GM12878 (cell line): ENCODE results near the gene CRAT. TPM values are rescaled to one million over a fixed set of nuclear protein-coding genes. Genes with fewer than 3 reads are reported as not detected.
A peak's percentile ranks its signal among the peaks of the same experiment; 100 is the strongest.

Experiments
- CHD2 ChIP-seq: IDR thresholded peaks from 2 replicates; pipeline ENCODE4 v1.6.1; 2011; ENCODE audit warnings: low read depth, low read length, improper control_type of control experiment, borderline replicate concordance
- E4F1 ChIP-seq: fragments of 450-650 bp; IDR thresholded peaks from 2 replicates; pipeline ENCODE4 v1.6.1; 2018; ENCODE audit warnings: borderline replicate concordance, mild to moderate bottlenecking; ENCODE audit not compliant: partially characterized antibody
- EGR1 ChIP-seq, 2 experiments: IDR thresholded peaks; 1 replicate in 1 of 2; 2 replicates in 1 of 2; pipeline ENCODE4 v1.6.1; 2011 to 2012; ENCODE audit warnings: low read depth in 2 of 2, low read length in 2 of 2, borderline replicate concordance in 1 of 2, mild to moderate bottlenecking in 1 of 2, moderate library complexity in 1 of 2
- ESRRA ChIP-seq: IDR thresholded peaks from 2 replicates; pipeline ENCODE4 v1.6.1; 2012; ENCODE audit warnings: mild to moderate bottlenecking, low read length, improper control_type of control experiment
- FOS ChIP-seq: IDR thresholded peaks from 3 replicates; pipeline ENCODE4 v1.6.1; 2011; ENCODE audit warnings: borderline replicate concordance; ENCODE audit not compliant: insufficient read length; ENCODE audit errors: extremely low read depth
- FOXM1 ChIP-seq: IDR thresholded peaks from 2 replicates; pipeline ENCODE4 v1.6.1; 2012; ENCODE audit warnings: low read depth, mild to moderate bottlenecking, inconsistent platforms, low read length, moderate library complexity
- HDAC2 ChIP-seq: fragments of 200-600 bp; sonication (generic); IDR thresholded peaks from 2 replicates; pipeline ENCODE4 v1.6.1; 2017
- IRF3 ChIP-seq: fragments of 450-650 bp; IDR thresholded peaks from 2 replicates; pipeline ENCODE4 v1.6.1; 2014; ENCODE audit warnings: mild to moderate bottlenecking
- MXI1 ChIP-seq: fragments of 150-350 bp; IDR thresholded peaks from 2 replicates; pipeline ENCODE4 v1.6.1; 2011; ENCODE audit warnings: low read depth, mild to moderate bottlenecking, inconsistent platforms, low read length, improper control_type of control experiment
- MYB ChIP-seq: fragments of 150-350 bp; IDR thresholded peaks from 2 replicates; pipeline ENCODE4 v1.6.1; 2014; ENCODE audit warnings: mild to moderate bottlenecking, low read depth, low read length, borderline replicate concordance
- NFYA ChIP-seq: IDR thresholded peaks from 2 replicates; pipeline ENCODE4 v1.6.1; 2011; ENCODE audit warnings: low read depth, mild to moderate bottlenecking, low read length, improper control_type of control experiment, borderline replicate concordance
- NKRF ChIP-seq: fragments of 450-650 bp; conservative IDR thresholded peaks from 2 replicates; pipeline ENCODE4 v1.6.1; 2017; ENCODE audit warnings: mild to moderate bottlenecking, moderate library complexity
- RBBP5 ChIP-seq: fragments of 200-600 bp; sonication (generic); conservative IDR thresholded peaks from 2 replicates; pipeline ENCODE4 v1.6.1; 2016
- REST ChIP-seq: IDR thresholded peaks from 2 replicates; pipeline ENCODE4 v1.6.1; 2012; ENCODE audit warnings: mild to moderate bottlenecking, low read depth, low read length
- SIN3A ChIP-seq: IDR thresholded peaks from 2 replicates; pipeline ENCODE4 v1.6.1; 2012; ENCODE audit warnings: low read depth, low read length, improper control_type of control experiment
- SP1 ChIP-seq: IDR thresholded peaks from one replicate; pipeline ENCODE4 v1.6.1; 2011; ENCODE audit warnings: low read depth, low read length
- SUZ12 ChIP-seq: fragments of 200-600 bp; sonication (generic); IDR thresholded peaks from one replicate; pipeline ENCODE4 v1.6.1; 2018; ENCODE audit warnings: antibody characterized with exemption, mild to moderate bottlenecking; ENCODE audit not compliant: unreplicated experiment
- TARDBP ChIP-seq: IDR thresholded peaks from 2 replicates; pipeline ENCODE4 v1.6.1; 2016; ENCODE audit warnings: borderline replicate concordance
- YY1 ChIP-seq: IDR thresholded peaks from 2 replicates; pipeline ENCODE4 v1.6.1; 2011; ENCODE audit warnings: low read depth, mild to moderate bottlenecking, low read length
- ZNF207 ChIP-seq: fragments of 450-650 bp; IDR thresholded peaks from 2 replicates; pipeline ENCODE4 v1.6.1; 2014; ENCODE audit warnings: antibody characterized with exemption, mild to moderate bottlenecking, borderline replicate concordance
- ZNF622 ChIP-seq: fragments of 450-650 bp; IDR thresholded peaks from 2 replicates; pipeline ENCODE4 v1.6.1; 2017; ENCODE audit warnings: mild to moderate bottlenecking, inconsistent platforms
- polyA plus RNA-seq, 11 experiments: library from polyadenylated mRNA; depleted of rRNA in 4 of 11; unstranded in 6 of 11; stranded (reverse) in 5 of 11; fragments of >200 nt; fragmentation: Nextera tagmentation in 4 of 11; fragmentation: Illumina TruSeq in 1 of 11; extraction: Ambion mirVana in 4 of 11; extraction: Trizol in 1 of 11; gene quantifications; 1 replicate in 1 of 11; 2 replicates in 10 of 11; pipeline versions ENCODE4 v1.2.1 to v1.2.3, GENCODE V29; 2011 to 2016; ENCODE audit warnings: inconsistent platforms in 2 of 11, missing spikeins in 2 of 11, low read depth in 1 of 11
- total RNA-seq, 4 experiments: library from RNA; depleted of rRNA in 3 of 4; stranded (reverse); fragments of >200 nt in 3 of 4; fragmentation: Illumina TruSeq in 1 of 4; extraction: Trizol in 1 of 4; gene quantifications; 2 replicates each; pipeline versions ENCODE4 v1.2.1 to v1.2.3, GENCODE V29; 2013 to 2021

CRAT gene
- total and polyA plus RNA-seq, 10 of the 15 experiments (the other 5 are each of a cell fraction or from before 2014, with no cell fraction given) = 0.10 to 3.4 (median 1.8) TPM

- TF ChIP-seq REST = 0 out of 2 replicates have a peak, but pooled peaks have one; percentile 18
- TF ChIP-seq SP1 = peak; percentile 100
- peak; percentile 98 for TF ChIP-seq SIN3A
- no peak for TF ChIP-seq MYB
- peak; percentile 99 for TF ChIP-seq NKRF
- TF ChIP-seq NFYA = peak; percentile 91
- 0 out of 2 replicates have a peak, but pooled peaks have one; percentile 54 for TF ChIP-seq ESRRA
- TF ChIP-seq TARDBP = peak; percentile 65
- TF ChIP-seq IRF3 = peak; percentile 100
- no peak; the same call in 1 of the 2 replicates for TF ChIP-seq ZNF207
- TF ChIP-seq SUZ12 = no peak
- peak; percentile 53; the same call in 1 of the 2 replicates for TF ChIP-seq FOXM1
- peak; percentile 97 for TF ChIP-seq YY1
- peak; percentile 97 for TF ChIP-seq CHD2
- TF ChIP-seq EGR1 (IDR thresholded peaks at IDR 0.05; ENCODE audit: borderline replicate concordance in 1 of 2, low read depth in 2 of 2, low read length in 2 of 2) = 0 out of 3 replicates have a peak, but pooled peaks of 1 of the 2 experiments have one; percentile 1
- TF ChIP-seq ZNF622 = no peak
- TF ChIP-seq FOS = peak; percentile 96
- TF ChIP-seq RBBP5 = no peak
- TF ChIP-seq HDAC2 = 0 out of 2 replicates have a peak, but pooled peaks have one; percentile 18
- 0 out of 2 replicates have a peak, but pooled peaks have one; percentile 74 for TF ChIP-seq MXI1
- TF ChIP-seq E4F1 = peak; percentile 59
Measured at GRCh38 chr9:129080601-129081387, 29.8 kb downstream of the CRAT start, which contains the start of gene DOLPP1 (continued).
